Measurements from ENCODE around the gene SDK2. TPM values are rescaled to one million over a fixed set of nuclear protein-coding genes. Genes with fewer than 3 reads are reported as not detected.

SDK2 gene
- total and polyA plus RNA-seq, 2 of the 4 experiments (the other 2 are of a cell fraction): under 0.01 to 0.03 TPM

DNA sequence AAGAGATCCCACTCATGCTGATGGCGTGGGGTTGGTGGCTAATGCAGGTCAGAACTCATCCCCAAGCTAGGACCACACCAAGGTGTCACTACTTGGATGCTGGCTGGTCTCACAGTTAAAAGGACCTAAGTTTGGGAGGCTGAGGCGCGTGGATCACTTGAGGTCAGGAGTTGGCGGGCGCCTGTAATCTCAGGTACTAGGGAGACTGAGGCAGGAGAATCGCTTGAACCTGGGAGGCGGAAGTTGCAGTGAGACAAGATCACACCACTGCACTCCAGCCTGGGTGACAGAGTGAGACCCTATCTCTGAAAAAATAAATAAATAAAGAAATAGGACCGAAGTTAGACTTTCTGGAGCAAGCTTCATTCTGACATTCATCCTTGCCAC lies 325.8 kb downstream of the SDK2 start:
- ATAC-seq (ENCODE audit: low read depth): no peak

More for the DNA sequence above, 325.8 kb downstream of the SDK2 start:
- H4K8ac ChIP-seq (ENCODE audit: low read depth in 2 of 2, low read length in 2 of 2): no peak overlapping the region
- no peak for DNase-seq
- no peak overlapping the region for H2BK15ac ChIP-seq (ENCODE audit: low read depth, low read length)
- 93% methylated on average over 5 of the region's 8 CpGs; no CpG with 5 or more reads in 1 of the 2 experiments for WGBS, 2 experiments (ENCODE audit: extremely low coverage in 2 of 2, insufficient read length in 1 of 2)
- H3K23ac ChIP-seq (ENCODE audit: low read depth, low read length): no peak overlapping the region
- no peak overlapping the region for H3K9ac ChIP-seq (ENCODE audit: low read depth, low read length)
- H3K27ac ChIP-seq (ENCODE audit: insufficient read depth, low read length): no peak overlapping the region
- H2BK20ac ChIP-seq (ENCODE audit: low read depth, low read length): no peak overlapping the region
- no TSS peak for BruUV-seq (replicated peaks)
- H3K4me1 ChIP-seq (ENCODE audit: control insufficient read depth, insufficient read depth, low read length): peaks cover 9% of the 10 kb centered on the region
- no peak overlapping the region for H2AK9ac ChIP-seq (replicated peaks; ENCODE audit: low read depth, low read length, poor library complexity)
- no peak overlapping the region for H2AFZ ChIP-seq (replicated peaks; ENCODE audit: low read length, poor library complexity)
- H3K27me3 ChIP-seq (ENCODE audit: control insufficient read depth, insufficient read depth, low read length): no peaks in the 10 kb centered on the region
- no peaks in the 10 kb centered on the region for H4K20me1 ChIP-seq (ENCODE audit: insufficient read depth, low read length)
- H2BK5ac ChIP-seq (ENCODE audit: low read depth, low read length, poor library complexity, severe bottlenecking): no peak overlapping the region
- no peaks in the 10 kb centered on the region for H3K79me1 ChIP-seq (ENCODE audit: low read depth in 1 of 2, low read length in 2 of 2)
- no peak overlapping the region for H3K4ac ChIP-seq (ENCODE audit: low read depth, low read length)
- H3K36me3 ChIP-seq (ENCODE audit: control insufficient read depth, insufficient read depth, low read length): no peaks in the 10 kb centered on the region
- ChIA-PET CTCF (no interaction called here), POLR2A (ENCODE audit: unreplicated experiment) (no interaction called here)
- H2BK120ac ChIP-seq (ENCODE audit: low read depth, low read length): no peak overlapping the region
- in situ Hi-C loops (cut with MboI; ENCODE audit: low sequenced_read_pairs) (no loop called here), dilution Hi-C loops (cut with HindIII; ENCODE audit: low sequenced_read_pairs, unreplicated experiment) (no loop called here), intact Hi-C loops (cut with micrococcal nuclease) (no loop called here)
- no peak overlapping the region for H4K91ac ChIP-seq (ENCODE audit: insufficient read depth, low read depth, low read length)
- no peak overlapping the region for H3K56ac ChIP-seq (ENCODE audit: extremely low read depth, insufficient read depth, low read length)
- no peak overlapping the region for H3K4me2 ChIP-seq (ENCODE audit: low read depth, low read length)
- no peaks in the 10 kb centered on the region for H3K9me3 ChIP-seq (ENCODE audit: control insufficient read depth, insufficient read depth, low read length)
- no peak overlapping the region for H3K14ac ChIP-seq (replicated peaks; ENCODE audit: low read depth, low read length)
- no peak overlapping the region for H4K5ac ChIP-seq (ENCODE audit: low read depth, low read length)
- no peak overlapping the region for H3K4me3 ChIP-seq (ENCODE audit: insufficient read depth, low read depth, low read length)
- H3K18ac ChIP-seq (ENCODE audit: low read depth, low read length): no peak overlapping the region
- no peak overlapping the region for H2AK5ac ChIP-seq (ENCODE audit: low read depth, low read length)
- TF ChIP-seq SMC3 (IDR thresholded peaks at IDR 0.05; ENCODE audit: low read depth, low read length) (no peak), FOS (IDR thresholded peaks at IDR 0.05; ENCODE audit: low read depth, low read length) (no peak), CHD1 (IDR thresholded peaks at IDR 0.05; ENCODE audit: low read depth, low read length) (no peak), RCOR1 (IDR thresholded peaks at IDR 0.05; ENCODE audit: insufficient replicate concordance, low read length) (no peak), RAD21 (IDR thresholded peaks at IDR 0.05; ENCODE audit: low read length) (no peak), CEBPB (IDR thresholded peaks at IDR 0.05; ENCODE audit: low read depth, low read length) (no peak), MAFK (IDR thresholded peaks at IDR 0.05; ENCODE audit: low read depth, low read length) (no peak), NFE2L2 (IDR thresholded peaks at IDR 0.05; ENCODE audit: low read depth, low read length) (no peak), BHLHE40 (IDR thresholded peaks at IDR 0.05; ENCODE audit: low read depth, low read length) (no peak), RFX5 (IDR thresholded peaks at IDR 0.05; ENCODE audit: low read depth, low read length) (no peak), POLR2A (IDR thresholded peaks at IDR 0.05; ENCODE audit: low read depth, low read length) (no peak)
- TF ChIP-seq, protein P1, sequence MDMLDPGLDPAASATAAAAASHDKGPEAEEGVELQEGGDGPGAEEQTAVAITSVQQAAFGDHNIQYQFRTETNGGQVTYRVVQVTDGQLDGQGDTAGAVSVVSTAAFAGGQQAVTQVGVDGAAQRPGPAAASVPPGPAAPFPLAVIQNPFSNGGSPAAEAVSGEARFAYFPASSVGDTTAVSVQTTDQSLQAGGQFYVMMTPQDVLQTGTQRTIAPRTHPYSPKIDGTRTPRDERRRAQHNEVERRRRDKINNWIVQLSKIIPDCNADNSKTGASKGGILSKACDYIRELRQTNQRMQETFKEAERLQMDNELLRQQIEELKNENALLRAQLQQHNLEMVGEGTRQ (IDR thresholded peaks at IDR 0.05; ENCODE audit: low read depth, low read length): no peak
- TF ChIP-seq, protein P2, sequence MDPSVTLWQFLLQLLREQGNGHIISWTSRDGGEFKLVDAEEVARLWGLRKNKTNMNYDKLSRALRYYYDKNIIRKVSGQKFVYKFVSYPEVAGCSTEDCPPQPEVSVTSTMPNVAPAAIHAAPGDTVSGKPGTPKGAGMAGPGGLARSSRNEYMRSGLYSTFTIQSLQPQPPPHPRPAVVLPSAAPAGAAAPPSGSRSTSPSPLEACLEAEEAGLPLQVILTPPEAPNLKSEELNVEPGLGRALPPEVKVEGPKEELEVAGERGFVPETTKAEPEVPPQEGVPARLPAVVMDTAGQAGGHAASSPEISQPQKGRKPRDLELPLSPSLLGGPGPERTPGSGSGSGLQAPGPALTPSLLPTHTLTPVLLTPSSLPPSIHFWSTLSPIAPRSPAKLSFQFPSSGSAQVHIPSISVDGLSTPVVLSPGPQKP (IDR thresholded peaks at IDR 0.05; ENCODE audit: borderline replicate concordance, low read depth, low read length): no peak
- TF ChIP-seq, protein P3, sequence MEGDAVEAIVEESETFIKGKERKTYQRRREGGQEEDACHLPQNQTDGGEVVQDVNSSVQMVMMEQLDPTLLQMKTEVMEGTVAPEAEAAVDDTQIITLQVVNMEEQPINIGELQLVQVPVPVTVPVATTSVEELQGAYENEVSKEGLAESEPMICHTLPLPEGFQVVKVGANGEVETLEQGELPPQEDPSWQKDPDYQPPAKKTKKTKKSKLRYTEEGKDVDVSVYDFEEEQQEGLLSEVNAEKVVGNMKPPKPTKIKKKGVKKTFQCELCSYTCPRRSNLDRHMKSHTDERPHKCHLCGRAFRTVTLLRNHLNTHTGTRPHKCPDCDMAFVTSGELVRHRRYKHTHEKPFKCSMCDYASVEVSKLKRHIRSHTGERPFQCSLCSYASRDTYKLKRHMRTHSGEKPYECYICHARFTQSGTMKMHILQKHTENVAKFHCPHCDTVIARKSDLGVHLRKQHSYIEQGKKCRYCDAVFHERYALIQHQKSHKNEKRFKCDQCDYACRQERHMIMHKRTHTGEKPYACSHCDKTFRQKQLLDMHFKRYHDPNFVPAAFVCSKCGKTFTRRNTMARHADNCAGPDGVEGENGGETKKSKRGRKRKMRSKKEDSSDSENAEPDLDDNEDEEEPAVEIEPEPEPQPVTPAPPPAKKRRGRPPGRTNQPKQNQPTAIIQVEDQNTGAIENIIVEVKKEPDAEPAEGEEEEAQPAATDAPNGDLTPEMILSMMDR (conservative IDR thresholded peaks at IDR 0.05; ENCODE audit: low read depth, low read length): no peak
- H3K9me1 ChIP-seq (ENCODE audit: insufficient read depth, low read length): peaks cover 3% of the 10 kb centered on the region
